Gastrocnemius medialis (tissue), 4 donors: ENCODE results near the gene SH3TC1.

ENCODE experiments used
- POLR2A ChIP-seq, 2 donors: fragments of 450-650 bp; IDR thresholded peaks; one replicate each; pipeline ENCODE4 v1.6.1; 2017; ENCODE audit warnings: antibody characterized with exemption in 2 of 2, mild to moderate bottlenecking in 2 of 2, moderate library complexity in 2 of 2
- TF ChIP-seq, protein P1 (sequence below), 5 experiments: fragments of 450-650 bp in 3 of 5; fragments of 200-600 bp in 2 of 5; sonication (generic) in 2 of 5; IDR thresholded peaks in 4 of 5; conservative IDR thresholded peaks in 1 of 5; 1 replicate in 4 of 5; 2 replicates in 1 of 5; pipeline ENCODE4 v1.5.1; 2016 to 2019; ENCODE audit warnings: antibody characterized with exemption in 5 of 5, mild to moderate bottlenecking in 3 of 5, moderate library complexity in 3 of 5

DNA sequence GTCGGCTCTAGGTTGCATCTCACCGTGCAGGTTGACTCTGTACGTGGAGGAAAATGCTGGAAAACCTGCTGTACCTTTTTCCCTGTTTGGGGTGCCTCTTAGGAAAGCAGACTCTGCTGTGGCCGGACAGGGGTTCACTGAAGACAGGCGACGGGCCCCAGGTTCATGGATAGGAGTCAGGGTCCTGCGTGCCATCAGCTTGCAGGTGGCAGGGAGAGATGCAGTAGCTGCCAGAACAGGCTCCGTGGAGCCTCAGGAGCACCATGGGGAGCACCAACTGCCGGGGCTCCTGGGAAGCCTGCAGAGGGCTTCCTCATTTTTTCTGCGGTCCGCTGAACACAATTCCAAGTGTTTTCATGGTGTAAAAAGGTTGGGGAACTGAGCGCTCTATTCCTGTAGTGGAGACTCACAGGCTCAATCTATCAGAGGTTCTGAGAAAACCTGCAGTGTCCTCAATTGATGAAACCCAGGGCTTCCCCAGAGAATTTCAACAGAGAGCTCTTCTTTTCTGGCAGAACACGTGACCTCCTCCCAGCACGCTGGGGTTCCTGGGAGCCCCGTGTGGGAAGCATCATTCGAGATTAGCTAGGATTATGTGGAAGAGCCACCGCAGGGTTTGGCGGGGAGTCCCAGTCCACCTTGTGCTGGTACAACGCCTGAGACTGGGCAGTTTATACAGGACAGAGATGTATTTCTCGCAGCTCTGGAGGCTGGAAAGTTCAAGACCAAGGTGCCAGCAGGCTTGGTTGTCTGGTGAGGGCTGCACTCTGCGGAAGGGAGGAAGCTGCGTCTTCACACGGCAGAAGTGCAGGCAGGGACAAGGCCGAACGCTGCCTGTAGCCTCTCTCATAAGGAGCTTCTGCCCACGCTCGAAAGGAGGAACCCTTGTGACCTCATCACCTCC lies 72.1 kb downstream of the SH3TC1 start:
- TF ChIP-seq, protein P1, sequence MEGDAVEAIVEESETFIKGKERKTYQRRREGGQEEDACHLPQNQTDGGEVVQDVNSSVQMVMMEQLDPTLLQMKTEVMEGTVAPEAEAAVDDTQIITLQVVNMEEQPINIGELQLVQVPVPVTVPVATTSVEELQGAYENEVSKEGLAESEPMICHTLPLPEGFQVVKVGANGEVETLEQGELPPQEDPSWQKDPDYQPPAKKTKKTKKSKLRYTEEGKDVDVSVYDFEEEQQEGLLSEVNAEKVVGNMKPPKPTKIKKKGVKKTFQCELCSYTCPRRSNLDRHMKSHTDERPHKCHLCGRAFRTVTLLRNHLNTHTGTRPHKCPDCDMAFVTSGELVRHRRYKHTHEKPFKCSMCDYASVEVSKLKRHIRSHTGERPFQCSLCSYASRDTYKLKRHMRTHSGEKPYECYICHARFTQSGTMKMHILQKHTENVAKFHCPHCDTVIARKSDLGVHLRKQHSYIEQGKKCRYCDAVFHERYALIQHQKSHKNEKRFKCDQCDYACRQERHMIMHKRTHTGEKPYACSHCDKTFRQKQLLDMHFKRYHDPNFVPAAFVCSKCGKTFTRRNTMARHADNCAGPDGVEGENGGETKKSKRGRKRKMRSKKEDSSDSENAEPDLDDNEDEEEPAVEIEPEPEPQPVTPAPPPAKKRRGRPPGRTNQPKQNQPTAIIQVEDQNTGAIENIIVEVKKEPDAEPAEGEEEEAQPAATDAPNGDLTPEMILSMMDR (IDR thresholded peaks at IDR 0.05 in 4 of 5, conservative IDR thresholded peaks at IDR 0.05 in 1 of 5), result no peak
- TF ChIP-seq POLR2A (IDR thresholded peaks at IDR 0.05), result no peak
